Measurements from ENCODE around the gene NMT1.

Gene NMT1

DNA sequence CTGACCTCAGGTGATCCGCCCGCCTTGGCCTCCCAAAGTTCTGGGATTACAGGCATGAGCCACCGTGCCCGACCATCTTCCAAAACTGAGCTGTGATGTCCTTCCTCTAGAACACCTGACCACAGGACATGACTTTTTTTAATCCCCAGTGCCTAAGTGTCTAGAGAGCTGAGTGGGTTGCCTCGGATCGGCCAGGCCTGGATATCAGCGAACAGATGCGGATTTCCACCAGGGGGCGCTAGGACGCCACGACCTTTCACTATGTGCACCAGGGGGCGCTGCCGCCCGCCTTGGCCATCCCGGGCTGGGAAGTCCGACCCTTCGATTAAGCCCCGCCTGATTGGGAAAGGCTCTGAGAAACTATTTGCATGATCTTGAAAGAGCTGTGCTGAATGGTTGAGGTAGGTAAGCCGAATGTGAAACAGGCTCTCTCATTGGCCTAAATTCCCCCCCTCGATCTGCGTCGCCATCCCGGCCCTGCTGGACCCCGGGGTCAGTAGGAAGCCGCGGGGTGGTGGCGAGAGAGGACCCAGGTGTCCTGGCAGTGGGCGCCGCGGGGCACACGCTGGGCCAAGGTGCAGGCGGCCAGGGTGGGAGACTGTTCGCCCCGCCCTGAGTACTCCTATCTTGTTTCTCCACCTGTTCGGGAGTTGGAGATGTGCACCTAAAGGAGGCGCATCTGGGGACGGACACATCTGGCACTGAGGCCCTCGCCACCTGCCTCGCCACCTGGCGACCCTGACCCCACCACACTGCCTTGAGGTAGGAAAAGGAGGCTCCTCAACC is 74.3 kb downstream of the NMT1 start, which contains the start of gene ACBD4:
Gene ACBD4, plus strand, starts transcription at position 496 of the 786 bp plus-strand sequence. CDS start 458 bp downstream, outside the sequence.
- TF ChIP-seq TAF1 (IDR thresholded peaks at IDR 0.05; ENCODE audit: borderline replicate concordance, low read depth, low read length), result 0 out of 2 replicates have a peak, but pooled peaks have one; percentile 12
- TF ChIP-seq POLR2A (IDR thresholded peaks at IDR 0.05; ENCODE audit: low read depth, low read length), result peak; percentile 59; the same call in 1 of the 2 replicates
- peak; percentile 41; the same call in 1 of the 2 replicates for TF ChIP-seq POLR2AphosphoS5 (IDR thresholded peaks at IDR 0.05; ENCODE audit: low read depth, low read length)
- peak; percentile 94 for DNase-seq (ENCODE audit: insufficient read length)

DNA sequence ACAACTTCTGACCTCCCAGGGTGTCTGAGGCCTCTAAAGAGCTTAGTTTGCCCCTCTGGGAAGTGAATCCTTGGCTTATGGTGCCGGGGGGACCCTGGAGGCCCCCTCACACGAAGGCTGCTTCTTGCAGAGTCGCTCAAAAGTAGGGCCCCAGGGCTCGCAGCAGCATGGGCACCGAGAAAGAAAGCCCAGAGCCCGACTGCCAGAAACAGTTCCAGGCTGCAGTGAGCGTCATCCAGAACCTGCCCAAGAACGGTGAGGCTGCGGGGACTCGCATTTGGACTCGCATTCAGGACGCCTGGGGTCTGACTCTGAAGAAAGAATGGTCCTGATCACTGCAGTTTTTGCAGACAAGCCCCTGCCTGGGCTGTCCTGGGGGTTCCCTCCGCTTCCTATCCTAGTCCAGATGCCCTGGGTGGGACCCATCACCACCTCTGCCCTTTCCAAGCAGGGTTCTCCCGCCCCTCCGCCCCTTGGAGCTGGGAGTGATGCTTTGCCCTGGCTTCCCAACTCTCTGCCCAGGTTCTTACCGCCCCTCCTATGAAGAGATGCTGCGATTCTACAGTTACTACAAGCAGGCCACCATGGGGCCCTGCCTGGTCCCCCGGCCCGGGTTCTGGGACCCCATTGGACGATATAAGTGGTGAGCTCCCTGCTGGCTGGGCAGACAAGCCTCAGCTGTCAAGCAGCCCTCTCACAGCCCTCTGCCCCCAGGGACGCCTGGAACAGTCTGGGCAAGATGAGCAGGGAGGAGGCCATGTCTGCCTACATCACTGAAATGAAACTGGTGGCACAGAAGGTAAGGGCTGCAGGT is 75.1 kb downstream of the NMT1 start:
- no peak for FAIRE-seq
- TF ChIP-seq TAF1 (IDR thresholded peaks at IDR 0.05; ENCODE audit: borderline replicate concordance, low read depth, low read length) (no peak), POLR2A (IDR thresholded peaks at IDR 0.05; ENCODE audit: low read depth, low read length) (no peak), POLR2AphosphoS5 (IDR thresholded peaks at IDR 0.05; ENCODE audit: low read depth, low read length) (no peak)
- no peak for DNase-seq (ENCODE audit: insufficient read length)

More for the DNA sequence above, 74.3 kb downstream of the NMT1 start, which contains the start of gene ACBD4:
- FAIRE-seq, result peak; percentile 98

DNA sequence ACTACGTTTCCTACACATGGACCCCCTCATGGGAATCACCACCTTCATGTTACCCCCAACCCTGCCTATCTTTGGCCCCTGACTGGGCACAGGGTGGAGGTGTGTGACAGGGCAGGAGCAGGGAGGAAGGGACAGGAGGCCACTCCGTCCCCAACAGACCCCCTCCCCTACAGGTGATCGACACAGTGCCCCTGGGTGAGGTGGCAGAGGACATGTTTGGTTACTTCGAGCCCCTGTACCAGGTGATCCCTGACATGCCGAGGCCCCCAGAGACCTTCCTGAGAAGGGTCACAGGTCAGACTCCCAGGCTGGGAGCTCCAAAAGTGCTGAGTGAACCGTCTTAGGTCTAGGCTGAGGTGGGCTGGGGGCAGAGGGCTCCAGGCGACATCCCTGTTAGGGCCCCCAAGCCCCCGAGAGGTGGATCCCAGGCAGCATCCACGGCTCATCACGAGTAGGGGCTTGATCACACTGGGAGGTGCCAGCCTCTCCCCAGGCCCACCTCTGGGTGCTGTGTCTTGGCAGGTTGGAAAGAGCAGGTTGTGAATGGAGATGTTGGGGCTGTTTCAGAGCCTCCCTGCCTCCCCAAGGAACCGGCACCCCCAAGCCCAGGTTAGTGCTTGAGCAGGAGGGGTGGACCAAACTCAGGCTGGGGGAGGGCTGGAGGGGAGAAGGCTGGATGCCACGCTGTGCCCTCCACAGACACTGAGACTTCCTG is 75.9 kb downstream of the NMT1 start:
- DNase-seq (ENCODE audit: insufficient read length) (no peak), FAIRE-seq (no peak)
- TF ChIP-seq POLR2A (IDR thresholded peaks at IDR 0.05; ENCODE audit: low read depth, low read length) (no peak), TAF1 (IDR thresholded peaks at IDR 0.05; ENCODE audit: borderline replicate concordance, low read depth, low read length) (no peak), POLR2AphosphoS5 (IDR thresholded peaks at IDR 0.05; ENCODE audit: low read depth, low read length) (no peak)

DNA sequence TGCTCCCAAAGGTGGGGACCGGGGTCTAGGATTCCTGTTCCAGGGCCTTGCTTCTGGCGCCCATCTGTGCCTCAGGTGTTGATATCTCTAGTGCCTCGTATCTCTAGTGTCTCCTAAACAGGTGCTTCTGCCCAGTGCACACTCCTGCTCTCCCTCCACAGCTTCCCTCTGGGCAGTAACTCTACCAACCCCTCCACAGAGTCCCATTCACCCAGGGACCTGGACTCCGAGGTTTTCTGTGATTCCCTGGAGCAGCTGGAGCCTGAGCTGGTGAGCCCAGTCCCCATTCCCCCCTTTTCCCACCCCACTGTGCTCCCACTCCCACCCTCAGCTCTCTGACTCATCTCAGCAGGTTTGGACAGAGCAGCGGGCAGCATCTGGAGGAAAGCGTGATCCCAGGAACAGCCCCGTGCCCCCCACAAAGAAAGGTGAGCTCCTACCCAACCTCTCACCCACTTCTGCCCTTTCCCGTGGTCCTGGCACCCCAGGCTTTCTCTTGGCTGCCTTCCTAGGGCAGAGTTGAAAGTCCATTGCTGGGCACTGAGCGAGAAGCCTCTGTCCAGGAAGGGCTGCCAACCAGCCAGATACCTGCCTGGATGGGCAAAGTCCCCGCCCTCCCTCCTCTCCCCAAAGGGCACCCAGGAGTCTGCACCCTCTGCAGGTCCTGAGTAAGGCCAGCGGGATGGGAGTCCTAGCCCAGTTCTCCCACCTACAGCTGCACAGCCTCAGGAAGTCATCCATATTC is 76.6 kb downstream of the NMT1 start:
- TF ChIP-seq TAF1 (IDR thresholded peaks at IDR 0.05; ENCODE audit: borderline replicate concordance, low read depth, low read length) (no peak), POLR2AphosphoS5 (IDR thresholded peaks at IDR 0.05; ENCODE audit: low read depth, low read length) (no peak), POLR2A (IDR thresholded peaks at IDR 0.05; ENCODE audit: low read depth, low read length) (no peak)
- FAIRE-seq (no peak), DNase-seq (ENCODE audit: insufficient read length) (no peak)

DNA sequence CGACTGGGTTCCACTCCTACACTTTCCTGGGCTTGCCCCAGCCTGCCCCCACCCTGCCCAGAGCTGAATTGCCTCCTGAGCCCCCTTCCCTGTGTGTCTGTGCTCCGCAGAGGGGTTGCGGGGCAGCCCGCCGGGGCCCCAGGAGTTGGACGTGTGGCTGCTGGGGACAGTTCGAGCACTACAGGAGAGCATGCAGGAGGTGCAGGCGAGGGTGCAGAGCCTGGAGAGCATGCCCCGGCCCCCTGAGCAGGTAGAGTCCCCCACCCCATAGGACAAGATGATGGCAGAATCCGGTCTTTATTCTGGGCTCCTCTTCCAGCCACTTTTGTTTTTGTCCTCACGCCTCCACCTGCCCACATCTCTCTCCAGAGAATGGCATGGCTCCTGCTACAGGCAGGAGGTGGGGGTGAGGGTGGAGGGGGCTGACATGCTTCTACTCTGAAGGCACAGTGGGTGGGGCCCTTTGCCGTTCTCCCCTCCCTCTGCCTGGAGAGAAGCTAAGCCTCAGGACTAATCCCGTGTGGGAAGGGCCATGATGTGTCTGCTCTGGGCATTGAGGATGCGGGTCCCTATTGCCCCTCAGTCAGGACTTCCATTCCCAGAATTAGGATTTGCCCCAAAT is 77.9 kb downstream of the NMT1 start:
- FAIRE-seq (no peak), DNase-seq (ENCODE audit: insufficient read length) (no peak)
- TF ChIP-seq TAF1 (IDR thresholded peaks at IDR 0.05; ENCODE audit: borderline replicate concordance, low read depth, low read length), result no peak
- no peak for TF ChIP-seq POLR2A (IDR thresholded peaks at IDR 0.05; ENCODE audit: low read depth, low read length)
- no peak for TF ChIP-seq POLR2AphosphoS5 (IDR thresholded peaks at IDR 0.05; ENCODE audit: low read depth, low read length)

DNA sequence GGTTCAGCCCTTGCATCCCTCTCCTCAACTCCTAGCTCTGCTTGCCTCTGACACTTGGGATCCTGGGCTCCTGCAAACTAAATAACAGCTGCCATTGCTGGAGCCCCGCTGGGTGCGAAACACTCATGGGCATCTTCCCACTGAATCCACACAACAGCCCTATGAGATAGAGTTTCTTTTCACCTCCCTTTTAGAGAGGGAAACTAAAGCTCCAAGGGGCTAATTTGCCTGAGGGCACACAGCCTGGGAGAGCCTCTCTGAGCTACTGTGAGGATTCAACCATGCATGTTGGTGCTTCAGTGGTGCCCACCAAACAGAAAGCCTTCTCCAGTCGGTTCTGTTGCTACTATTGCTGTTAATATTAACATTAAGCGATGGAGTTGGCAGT is 78.4 kb downstream of the NMT1 start:
- TF ChIP-seq POLR2A (IDR thresholded peaks at IDR 0.05; ENCODE audit: low read depth, low read length), result no peak
- TF ChIP-seq POLR2AphosphoS5 (IDR thresholded peaks at IDR 0.05; ENCODE audit: low read depth, low read length), result no peak
- no peak for TF ChIP-seq TAF1 (IDR thresholded peaks at IDR 0.05; ENCODE audit: borderline replicate concordance, low read depth, low read length)
- DNase-seq (ENCODE audit: insufficient read length), result no peak
- FAIRE-seq, result no peak

DNA sequence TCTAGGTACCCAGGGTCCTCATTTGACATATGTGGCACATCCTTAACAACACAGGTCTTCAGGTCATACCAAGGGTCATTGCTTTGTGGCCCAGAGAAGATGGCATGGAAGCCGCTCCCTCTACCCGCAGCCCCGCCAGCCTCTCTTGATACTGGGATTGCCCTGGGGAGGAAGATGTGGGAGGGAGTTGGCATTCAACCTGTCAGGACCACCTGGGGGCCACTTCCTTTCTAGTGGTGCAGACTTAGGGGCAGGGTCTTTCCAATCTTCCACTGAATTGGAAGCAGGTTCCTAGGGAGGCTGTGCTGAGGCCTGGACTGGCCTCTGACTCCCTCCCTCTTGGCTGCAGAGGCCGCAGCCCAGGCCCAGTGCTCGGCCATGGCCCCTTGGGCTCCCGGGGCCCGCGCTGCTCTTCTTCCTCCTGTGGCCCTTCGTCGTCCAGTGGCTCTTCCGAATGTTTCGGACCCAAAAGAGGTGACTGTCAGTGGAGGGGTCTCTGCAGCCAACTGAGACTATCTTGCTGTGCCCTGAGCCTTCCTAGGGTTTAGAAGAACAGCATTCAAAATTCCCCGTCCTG is 82.1 kb downstream of the NMT1 start:
- TF ChIP-seq POLR2A (IDR thresholded peaks at IDR 0.05; ENCODE audit: low read depth, low read length) (no peak), POLR2AphosphoS5 (IDR thresholded peaks at IDR 0.05; ENCODE audit: low read depth, low read length) (no peak), TAF1 (IDR thresholded peaks at IDR 0.05; ENCODE audit: borderline replicate concordance, low read depth, low read length) (no peak)
- FAIRE-seq (no peak), DNase-seq (ENCODE audit: insufficient read length) (no peak)

DNA sequence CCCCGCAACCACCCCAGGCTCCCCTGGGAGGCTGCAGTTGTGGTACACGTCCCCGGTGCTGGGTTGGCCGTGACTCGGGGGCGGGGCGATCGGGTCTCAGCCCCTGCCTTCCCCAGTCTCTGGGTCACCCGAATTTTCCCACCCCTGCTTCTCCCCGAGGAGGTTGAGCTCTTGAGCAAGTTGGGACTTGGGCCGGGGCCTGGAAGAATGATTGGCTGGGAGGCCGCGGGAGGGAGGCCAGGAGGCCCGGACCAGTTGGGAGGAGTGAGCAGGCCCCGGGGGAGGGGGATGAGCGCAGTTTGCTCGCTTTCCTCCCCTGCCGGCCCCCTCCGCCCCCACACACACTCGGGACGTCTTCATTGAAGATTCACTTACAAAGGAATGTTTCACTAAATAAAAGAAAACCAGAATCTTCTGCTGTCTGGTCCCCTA is 82.7 kb downstream of the NMT1 start:
- TF ChIP-seq TAF1 (IDR thresholded peaks at IDR 0.05; ENCODE audit: borderline replicate concordance, low read depth, low read length) (0 out of 2 replicates have a peak, but pooled peaks have one; percentile 16), POLR2AphosphoS5 (IDR thresholded peaks at IDR 0.05; ENCODE audit: low read depth, low read length) (no peak), POLR2A (IDR thresholded peaks at IDR 0.05; ENCODE audit: low read depth, low read length) (no peak)
- FAIRE-seq (no peak), DNase-seq (ENCODE audit: insufficient read length) (no peak)

DNA sequence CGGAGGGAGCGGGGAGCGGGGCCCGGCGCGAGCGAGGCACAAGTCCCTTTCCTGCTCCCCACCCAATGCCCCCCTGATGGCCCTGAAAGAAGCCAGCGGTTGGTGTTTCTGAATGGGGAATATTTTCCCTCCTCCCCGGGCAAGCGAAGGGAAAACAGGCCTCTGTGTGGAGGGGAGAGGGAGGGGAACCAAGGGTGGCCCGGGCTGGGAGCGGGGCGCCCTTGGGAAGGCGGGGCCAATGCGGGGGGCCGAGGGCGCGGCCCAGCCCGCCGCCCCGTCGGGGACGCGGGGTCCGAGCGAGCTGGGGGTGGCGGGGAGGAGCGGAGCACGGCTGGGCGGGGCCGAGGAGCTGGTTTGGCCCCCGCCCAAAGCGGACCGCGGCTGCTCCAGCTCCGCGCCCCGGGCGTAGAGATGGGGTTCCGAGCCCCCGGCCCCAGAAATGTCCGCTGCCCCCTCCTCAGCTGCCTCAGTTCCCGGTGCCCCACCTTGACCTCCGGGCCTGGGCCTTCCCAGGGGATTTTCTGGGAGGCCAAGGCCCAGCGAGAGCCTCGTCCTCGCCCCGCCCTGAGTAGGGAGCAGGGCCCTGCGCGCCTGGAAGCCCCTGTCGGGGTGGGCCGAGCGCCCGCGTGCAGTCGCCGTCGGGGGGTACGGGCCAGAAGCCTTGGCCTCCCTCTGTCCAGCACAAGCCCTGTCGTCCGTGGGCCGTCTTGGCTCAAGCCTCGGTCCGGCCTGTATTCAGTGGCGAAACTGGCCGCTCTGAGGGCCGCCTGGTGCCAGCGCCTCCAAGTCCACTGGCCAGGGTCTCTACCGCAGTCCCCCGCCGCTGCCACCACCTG is 83.3 kb downstream of the NMT1 start:
- FAIRE-seq (no peak), DNase-seq (ENCODE audit: insufficient read length) (no peak)
- no peak for TF ChIP-seq TAF1 (IDR thresholded peaks at IDR 0.05; ENCODE audit: borderline replicate concordance, low read depth, low read length)
- no peak for TF ChIP-seq POLR2A (IDR thresholded peaks at IDR 0.05; ENCODE audit: low read depth, low read length)
- no peak for TF ChIP-seq POLR2AphosphoS5 (IDR thresholded peaks at IDR 0.05; ENCODE audit: low read depth, low read length)
